Dedifferentiated amniotic fluid mesenchymal stem cell (primary cell): ENCODE data around the gene COX15.
A peak's percentile ranks its signal among the peaks of the same experiment; 100 is the strongest.
"Not testable (repeated sequence)": the region's sequence is repeated elsewhere in the genome, so short reads cannot be mapped to it uniquely, and the experiment has no call there.

Experiments used
- DNase-seq: peaks from one replicate; pipeline ENCODE4 v3.0.0-alpha.2; 2016; ENCODE audit errors: extremely low spot score

Gene COX15

GRCh38 chr10:99732033-99732842 lies at the start of gene COX15, which contains the start of gene CUTC:
COX15 (minus strand) TSS chr10:99732127; CDS start chr10:99732049, 78 bp downstream.
CUTC (plus strand) TSS chr10:99732234; CDS start chr10:99732349, 115 bp downstream.
- peak; percentile 95 for DNase-seq

DNA sequence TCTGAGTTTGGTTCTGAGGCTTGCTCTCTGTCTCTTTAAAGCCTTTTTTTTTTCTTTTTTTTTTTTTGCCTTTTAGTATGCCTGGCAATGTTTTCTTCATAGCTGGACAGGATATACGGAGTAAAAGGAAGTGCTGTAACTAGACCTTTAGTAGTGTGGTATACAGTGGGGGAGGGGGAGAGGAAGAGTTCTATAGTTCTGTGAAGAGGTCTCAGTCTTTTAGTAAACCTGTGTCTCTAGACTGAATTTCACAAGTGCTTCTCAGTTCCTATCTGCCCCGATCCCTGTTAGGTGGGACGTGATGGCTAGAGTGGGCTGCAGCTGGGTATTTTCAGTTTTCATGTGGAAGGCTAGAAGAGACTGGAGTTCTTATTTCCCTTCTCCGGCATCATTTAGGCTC lies 47.4 kb upstream of the COX15 start:
- no peak for DNase-seq

- DNase-seq, result no peak
Observed at GRCh38 chr10:99777918-99778714, 46.2 kb upstream of the COX15 start.

DNA sequence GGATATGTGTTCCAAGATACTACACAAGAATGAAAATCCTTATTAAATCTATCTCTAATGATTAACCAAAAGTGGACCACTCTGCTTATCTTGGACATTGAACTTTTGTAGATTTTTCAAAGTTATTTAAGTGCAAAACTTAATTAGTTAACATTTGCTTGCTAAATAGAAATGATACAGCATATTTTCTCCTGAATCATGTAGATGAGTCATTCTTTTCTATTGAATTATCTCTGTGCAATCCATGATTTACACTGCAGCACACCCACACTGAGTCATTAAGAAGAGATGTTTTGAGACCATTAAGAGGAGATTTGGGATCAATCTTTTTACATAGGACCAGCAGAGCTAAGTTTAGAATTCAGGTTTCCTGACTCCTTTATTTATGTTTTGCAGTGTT lies 43.9 kb upstream of the COX15 start:
- DNase-seq, result peak; percentile 82

- DNase-seq, result no peak
Observed at GRCh38 chr10:99770408-99771045, 38.6 kb upstream of the COX15 start.

GRCh38 chr10:99769706-99770105 lies 37.8 kb upstream of the COX15 start:
- DNase-seq, result no peak

DNA sequence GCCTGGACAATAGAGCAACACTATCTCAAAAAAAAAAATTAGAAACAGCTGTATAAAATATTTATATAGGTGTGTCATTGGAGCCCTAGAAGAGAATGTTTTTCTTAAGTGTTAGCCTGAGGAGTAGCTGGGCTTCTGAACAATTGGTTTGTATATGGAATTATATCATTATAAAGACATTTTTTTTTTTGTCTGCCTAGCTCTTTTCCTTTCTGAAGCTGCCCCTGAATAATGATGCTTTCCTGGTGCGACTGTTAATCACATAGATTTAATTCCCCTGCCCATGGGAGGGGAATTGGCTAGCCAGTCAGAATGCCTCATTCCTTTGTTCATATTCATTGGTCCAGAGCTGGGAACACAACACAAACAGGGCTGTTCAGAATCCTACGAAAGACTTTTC lies 36.6 kb upstream of the COX15 start:
- no peak for DNase-seq

DNA sequence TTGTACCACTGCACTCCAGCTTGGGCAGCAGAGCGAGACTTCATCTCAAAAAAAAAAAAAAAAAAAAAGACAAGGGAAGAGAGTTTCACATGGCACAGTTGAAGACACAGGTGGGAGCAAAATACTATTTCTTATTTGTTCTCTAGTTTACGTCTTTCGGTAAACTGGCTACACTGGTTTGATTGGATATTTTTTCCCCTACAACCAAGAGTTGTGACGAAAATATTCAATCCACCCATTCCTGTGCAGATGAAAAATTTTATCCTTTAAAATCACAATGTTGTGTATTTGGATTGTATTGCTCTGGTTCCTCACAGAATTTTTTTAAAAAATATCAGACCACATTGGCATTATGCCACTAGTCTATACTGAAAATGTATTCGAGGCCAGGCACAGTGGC lies 36.0 kb upstream of the COX15 start:
- no peak for DNase-seq

- no peak for DNase-seq
Observed at GRCh38 chr10:99766302-99766681, 34.4 kb upstream of the COX15 start.

DNA sequence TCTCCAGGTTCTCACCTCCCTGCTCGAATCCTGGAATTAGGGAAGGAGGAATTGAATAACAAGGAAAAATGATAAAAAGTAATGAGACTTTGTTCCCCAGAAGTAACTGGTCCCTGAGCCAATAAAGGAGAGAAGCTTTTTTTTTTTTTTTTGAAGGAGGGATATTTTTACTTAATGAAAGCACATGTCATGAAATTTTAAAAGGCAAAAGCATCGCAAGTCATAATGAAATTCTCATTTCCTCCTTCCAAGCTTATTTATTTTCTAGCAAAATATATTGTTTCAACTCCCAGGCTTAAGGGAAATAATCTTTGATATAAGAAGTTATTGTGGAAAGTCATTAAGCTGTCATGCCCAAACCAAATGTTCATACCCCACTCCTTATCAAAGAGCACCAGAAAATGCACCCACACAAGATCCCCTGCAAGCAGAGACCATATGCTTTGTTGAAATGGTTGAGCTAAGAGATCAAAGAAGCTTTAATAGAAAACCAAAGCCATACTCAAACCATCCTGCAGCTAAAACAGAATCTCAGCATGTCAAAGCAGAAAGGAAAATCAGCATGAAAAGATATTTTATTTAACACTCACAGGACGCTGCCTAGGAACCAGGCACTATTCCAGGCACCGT lies 33.9 kb upstream of the COX15 start:
- no peak for DNase-seq

DNA sequence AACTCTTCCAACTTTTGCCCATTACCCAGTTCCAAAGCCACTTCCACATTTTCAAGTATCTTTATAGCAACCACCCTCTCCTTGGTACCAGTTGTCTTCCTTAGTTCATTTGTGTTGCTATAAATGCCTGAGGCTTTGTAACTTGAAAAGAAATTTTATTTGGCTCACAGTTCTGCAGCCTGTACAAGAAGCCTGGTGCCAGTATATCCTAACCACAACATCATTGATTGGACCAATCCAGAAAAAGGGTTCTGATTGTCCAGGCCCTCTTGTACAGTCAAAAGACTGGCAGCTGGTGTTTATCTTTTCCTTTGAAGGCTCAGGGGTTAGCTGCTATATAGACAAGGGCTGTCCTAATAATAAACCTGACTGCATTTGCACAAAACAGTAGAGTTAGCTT lies 29.4 kb upstream of the COX15 start:
- no peak for DNase-seq

DNA sequence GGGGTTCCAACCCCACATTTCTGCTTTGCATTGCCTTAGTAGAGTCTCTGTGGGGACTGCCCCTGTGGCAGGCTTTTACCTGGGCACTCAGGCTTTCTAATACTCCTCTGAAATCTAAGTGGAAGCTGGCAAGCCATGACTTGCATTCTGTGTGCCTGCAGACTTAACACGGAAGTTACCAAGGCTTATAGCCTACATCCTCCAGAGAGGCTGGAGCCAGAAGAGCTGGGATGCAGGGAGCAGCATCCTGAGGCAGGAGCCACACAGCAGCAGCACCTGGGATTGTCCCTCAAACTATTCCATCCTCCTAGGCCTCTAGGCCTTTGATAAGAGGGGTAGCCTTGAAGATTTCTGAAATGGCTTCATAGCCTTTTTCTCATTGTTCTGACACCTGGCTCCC lies 28.4 kb upstream of the COX15 start:
- DNase-seq, result no peak

DNA sequence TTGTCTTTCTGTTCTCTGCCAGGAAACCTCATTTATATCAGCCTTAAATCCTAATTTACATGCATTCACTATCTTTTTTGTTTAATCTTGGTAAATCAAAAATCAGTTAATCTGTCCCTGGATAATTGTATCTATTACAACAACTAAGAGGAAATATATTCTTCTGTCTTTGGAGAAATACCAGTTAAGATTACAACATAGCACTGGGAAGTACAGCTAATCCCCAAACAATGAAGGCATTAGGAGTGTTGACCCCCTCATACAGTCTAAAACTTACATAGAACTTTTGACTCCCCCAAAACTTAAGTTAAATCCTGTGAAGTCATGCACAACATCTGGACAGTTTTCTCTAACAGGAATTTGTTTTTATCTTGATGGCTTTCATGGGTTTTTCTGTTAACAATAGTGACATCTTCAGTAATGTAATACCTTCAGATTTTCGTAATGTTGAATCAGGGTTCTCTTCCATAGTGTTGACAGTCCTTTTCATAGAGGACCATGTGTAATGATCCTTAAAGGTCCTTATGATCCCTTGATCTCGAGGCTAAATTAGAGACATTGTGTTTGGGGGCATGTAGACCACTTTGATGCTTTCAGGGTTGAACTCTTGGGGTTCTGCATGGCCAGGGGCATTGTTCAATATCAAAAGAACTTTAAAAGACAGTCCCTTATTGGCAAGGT lies 26.4 kb upstream of the COX15 start:
- DNase-seq, result no peak

- DNase-seq, result no peak
Observed at GRCh38 chr10:99756159-99756558, 24.2 kb upstream of the COX15 start.

GRCh38 chr10:99754670-99755069 lies 22.7 kb upstream of the COX15 start:
- no peak for DNase-seq

- DNase-seq, result no peak
Observed at GRCh38 chr10:99750641-99751040, 18.7 kb upstream of the COX15 start.

GRCh38 chr10:99748823-99749451 lies 17.0 kb upstream of the COX15 start:
- DNase-seq, result no peak

DNA sequence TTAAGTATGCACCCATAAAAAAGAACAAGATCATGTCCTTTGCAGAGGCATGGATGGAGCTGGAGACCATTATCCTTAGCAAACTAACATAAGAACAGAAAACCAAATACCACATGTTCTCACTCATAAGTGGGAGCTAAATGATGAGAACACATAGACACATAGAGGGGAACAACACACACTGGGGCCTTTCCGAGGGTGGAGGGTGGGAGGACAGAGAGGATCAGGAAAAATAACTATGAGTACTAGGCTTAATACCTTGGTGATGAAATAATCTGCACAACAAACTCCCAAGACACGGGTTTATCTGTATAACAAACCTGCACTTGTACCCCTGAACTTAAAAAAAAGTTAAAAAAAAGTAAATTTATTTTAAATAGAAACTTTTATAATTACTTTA lies 14.2 kb upstream of the COX15 start:
- DNase-seq, result not testable (repeated sequence)

GRCh38 chr10:99743841-99744240 lies 11.9 kb upstream of the COX15 start:
- DNase-seq, result no peak

- peak; percentile 53 for DNase-seq
Observed at GRCh38 chr10:99742701-99743100, 10.8 kb upstream of the COX15 start.

DNA sequence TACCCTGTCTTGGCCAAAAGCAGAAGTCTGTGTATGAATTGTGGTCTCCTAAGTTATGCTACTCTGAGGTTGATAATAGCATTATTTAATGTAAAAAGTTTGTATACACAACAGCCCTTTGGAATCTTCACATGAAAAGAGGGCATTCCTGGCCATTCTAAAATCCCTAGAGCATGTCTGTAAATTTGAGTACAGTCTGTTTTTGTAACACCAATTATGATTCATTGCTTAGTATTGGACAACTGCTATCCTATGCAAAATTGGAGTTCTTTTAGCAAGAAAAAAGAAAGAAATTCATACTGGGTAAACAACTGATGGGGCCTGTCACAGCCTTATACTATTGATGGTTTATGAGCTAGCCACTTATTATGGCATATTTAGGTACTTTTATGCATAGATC lies 10.3 kb upstream of the COX15 start:
- peak; percentile 80 for DNase-seq
